WTC11 (cell line): Measurements from ENCODE around the gene EPN2. TPM values are rescaled to one million over a fixed set of nuclear protein-coding genes. Genes with fewer than 3 reads are reported as not detected.

Experiments used
- ATAC-seq: fragments of 200-7000 bp; cut with Tn5 transposase; 2 replicates; pipeline ENCODE4 v1.10.0; 2021; ENCODE audit warnings: mild to moderate bottlenecking, moderate library complexity
- CTCF ChIA-PET: fragments of 300-600 bp; sonication (Branson Sonifier 250); formaldehyde crosslinking; loops from one replicate; lab custom pipeline; 2021; ENCODE audit warnings: antibody characterized with exemption; lab: Charles Lee
- POLR2A ChIA-PET: fragments of 350-600 bp; sonication (Branson Sonifier 250); formaldehyde crosslinking; loops from one replicate; lab custom pipeline; 2021; ENCODE audit warnings: antibody characterized with exemption; lab: Charles Lee
- DNase-seq: peaks from one replicate; pipeline ENCODE4 v3.0.0; 2021; ENCODE audit warnings: low spot score
- H3K27ac Mint-ChIP-seq: 2 replicates; pipeline ENCODE4 v1.8.0; 2021; ENCODE audit warnings: mixed read lengths
- H3K27me3 Mint-ChIP-seq: 2 replicates; pipeline ENCODE4 v1.8.0; 2021; ENCODE audit warnings: low read depth, mild to moderate bottlenecking, moderate library complexity, mixed read lengths
- H3K36me3 Mint-ChIP-seq: 2 replicates; pipeline ENCODE4 v1.8.0; 2021; ENCODE audit warnings: mixed read lengths
- H3K4me1 Mint-ChIP-seq: 2 replicates; pipeline ENCODE4 v1.8.0; 2022; ENCODE audit warnings: mixed read lengths
- H3K4me3 Mint-ChIP-seq: 2 replicates; pipeline ENCODE4 v1.8.0; 2021; ENCODE audit warnings: mild to moderate bottlenecking, moderate library complexity, mixed read lengths
- H3K9me3 Mint-ChIP-seq: 2 replicates; pipeline ENCODE4 v1.8.0; 2021; ENCODE audit warnings: mixed read lengths
- CBFB ChIP-seq: sonication (generic); formaldehyde crosslinking; IDR thresholded peaks from 2 replicates; pipeline ENCODE4 v1.8.1; 2022; ENCODE audit warnings: mild to moderate bottlenecking, low read depth, missing genetic modification reagents
- EMX1 ChIP-seq: fragments of 250-450 bp; sonication (Bioruptor Pico); IDR thresholded peaks from 2 replicates; pipeline ENCODE4 v1.8.0; 2021; ENCODE audit warnings: mild to moderate bottlenecking
- ESRRA ChIP-seq: sonication (generic); formaldehyde crosslinking; IDR thresholded peaks from 2 replicates; pipeline ENCODE4 v1.8.1; 2022; ENCODE audit warnings: mild to moderate bottlenecking, missing genetic modification reagents, borderline replicate concordance
- FOXK1 ChIP-seq: sonication (generic); formaldehyde crosslinking; IDR thresholded peaks from 2 replicates; pipeline ENCODE4 v1.8.0; 2022; ENCODE audit warnings: mild to moderate bottlenecking, moderate library complexity, missing genetic modification reagents
- IRF2 ChIP-seq: sonication (generic); formaldehyde crosslinking; IDR thresholded peaks from 2 replicates; pipeline ENCODE4 v1.8.0; 2022; ENCODE audit warnings: low read depth, missing genetic modification reagents, borderline replicate concordance
- NFE2L1 ChIP-seq: sonication (generic); formaldehyde crosslinking; IDR thresholded peaks from 2 replicates; pipeline ENCODE4 v1.8.1; 2023; ENCODE audit warnings: missing genetic modification reagents
- TCF7 ChIP-seq: sonication (generic); formaldehyde crosslinking; IDR thresholded peaks from 2 replicates; pipeline ENCODE4 v1.8.0; 2022; ENCODE audit warnings: mild to moderate bottlenecking, low read depth, missing genetic modification reagents, moderate library complexity
- ZNF317 ChIP-seq: sonication (generic); formaldehyde crosslinking; IDR thresholded peaks from 2 replicates; pipeline ENCODE4 v1.8.1; 2023; ENCODE audit warnings: low read depth, mild to moderate bottlenecking, moderate library complexity, missing genetic modification reagents, borderline replicate concordance
- total RNA-seq: library from RNA; stranded (reverse); gene quantifications from 3 replicates; pipeline ENCODE4 v1.2.3, GENCODE V29; 2021
- TF ChIP-seq, protein P1 (sequence below): sonication (generic); formaldehyde crosslinking; IDR thresholded peaks from 2 replicates; pipeline ENCODE4 v1.8.0; 2022; ENCODE audit warnings: mild to moderate bottlenecking, missing genetic modification reagents
- TF ChIP-seq, protein P2 (sequence below): sonication (generic); formaldehyde crosslinking; IDR thresholded peaks from 2 replicates; pipeline ENCODE4 v1.8.1; 2023; ENCODE audit warnings: mild to moderate bottlenecking, missing genetic modification reagents, moderate library complexity
- TF ChIP-seq, protein P3 (sequence below): sonication (generic); formaldehyde crosslinking; conservative IDR thresholded peaks from 2 replicates; pipeline ENCODE4 v1.8.1; 2023; ENCODE audit warnings: mild to moderate bottlenecking, low read depth, missing genetic modification reagents, moderate library complexity
- TF ChIP-seq, protein P4 (sequence below): sonication (generic); formaldehyde crosslinking; IDR thresholded peaks from 2 replicates; pipeline ENCODE4 v1.8.0; 2022; ENCODE audit warnings: mild to moderate bottlenecking, missing genetic modification reagents
- TF ChIP-seq, protein P5 (sequence below): sonication (generic); formaldehyde crosslinking; IDR thresholded peaks from 2 replicates; pipeline ENCODE4 v1.8.1; 2023; ENCODE audit warnings: mild to moderate bottlenecking, missing genetic modification reagents
- TF ChIP-seq, protein P6 (sequence below): sonication (generic); formaldehyde crosslinking; IDR thresholded peaks from 2 replicates; pipeline ENCODE4 v1.8.0; 2023; ENCODE audit warnings: mild to moderate bottlenecking, missing genetic modification reagents
- TF ChIP-seq, protein P7 (sequence below): sonication (generic); formaldehyde crosslinking; IDR thresholded peaks from 2 replicates; pipeline ENCODE4 v1.8.0; 2023; ENCODE audit warnings: missing genetic modification reagents, mild to moderate bottlenecking, borderline replicate concordance

The EPN2 gene
- total RNA-seq, 1 experiment from 2014 or later, result 48.8 TPM

DNA sequence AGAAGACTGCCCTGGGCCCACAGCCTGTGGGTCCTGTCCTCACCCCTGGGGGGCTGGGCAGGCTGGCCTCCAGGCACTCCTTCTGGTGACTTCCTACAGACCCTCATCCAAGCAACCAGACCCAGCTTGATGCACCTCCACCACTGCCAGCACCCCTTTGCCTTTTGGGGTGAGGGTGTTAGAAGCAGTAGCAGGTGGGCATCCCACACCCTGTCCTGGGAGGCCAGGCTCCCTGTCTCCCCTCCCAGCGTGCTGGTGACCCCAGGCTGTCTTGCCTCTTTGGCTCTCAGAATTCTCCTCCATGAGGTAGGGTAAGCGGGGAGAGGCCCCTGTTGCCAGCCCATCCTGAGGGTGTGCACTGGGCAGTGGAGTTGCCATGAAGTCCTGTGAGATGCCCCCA lies 92.0 kb downstream of the EPN2 start (continued):
- TF ChIP-seq ESRRA (CRISPR knock-in tag), result no peak
- TF ChIP-seq FOXK1, result no peak
- no peak for TF ChIP-seq TCF7
- TF ChIP-seq IRF2 (CRISPR knock-in tag), result no peak
- TF ChIP-seq, protein P1, sequence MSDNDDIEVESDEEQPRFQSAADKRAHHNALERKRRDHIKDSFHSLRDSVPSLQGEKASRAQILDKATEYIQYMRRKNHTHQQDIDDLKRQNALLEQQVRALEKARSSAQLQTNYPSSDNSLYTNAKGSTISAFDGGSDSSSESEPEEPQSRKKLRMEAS (CRISPR knock-in tag), result no peak
- TF ChIP-seq EMX1 (CRISPR knock-in tag), result no peak
- no peak for TF ChIP-seq NFE2L1 (CRISPR knock-in tag)
- no peak for TF ChIP-seq ZNF317 (CRISPR knock-in tag)
- TF ChIP-seq, protein P2, sequence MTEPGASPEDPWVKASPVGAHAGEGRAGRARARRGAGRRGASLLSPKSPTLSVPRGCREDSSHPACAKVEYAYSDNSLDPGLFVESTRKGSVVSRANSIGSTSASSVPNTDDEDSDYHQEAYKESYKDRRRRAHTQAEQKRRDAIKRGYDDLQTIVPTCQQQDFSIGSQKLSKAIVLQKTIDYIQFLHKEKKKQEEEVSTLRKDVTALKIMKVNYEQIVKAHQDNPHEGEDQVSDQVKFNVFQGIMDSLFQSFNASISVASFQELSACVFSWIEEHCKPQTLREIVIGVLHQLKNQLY (CRISPR knock-in tag), result no peak
- TF ChIP-seq, protein P3, sequence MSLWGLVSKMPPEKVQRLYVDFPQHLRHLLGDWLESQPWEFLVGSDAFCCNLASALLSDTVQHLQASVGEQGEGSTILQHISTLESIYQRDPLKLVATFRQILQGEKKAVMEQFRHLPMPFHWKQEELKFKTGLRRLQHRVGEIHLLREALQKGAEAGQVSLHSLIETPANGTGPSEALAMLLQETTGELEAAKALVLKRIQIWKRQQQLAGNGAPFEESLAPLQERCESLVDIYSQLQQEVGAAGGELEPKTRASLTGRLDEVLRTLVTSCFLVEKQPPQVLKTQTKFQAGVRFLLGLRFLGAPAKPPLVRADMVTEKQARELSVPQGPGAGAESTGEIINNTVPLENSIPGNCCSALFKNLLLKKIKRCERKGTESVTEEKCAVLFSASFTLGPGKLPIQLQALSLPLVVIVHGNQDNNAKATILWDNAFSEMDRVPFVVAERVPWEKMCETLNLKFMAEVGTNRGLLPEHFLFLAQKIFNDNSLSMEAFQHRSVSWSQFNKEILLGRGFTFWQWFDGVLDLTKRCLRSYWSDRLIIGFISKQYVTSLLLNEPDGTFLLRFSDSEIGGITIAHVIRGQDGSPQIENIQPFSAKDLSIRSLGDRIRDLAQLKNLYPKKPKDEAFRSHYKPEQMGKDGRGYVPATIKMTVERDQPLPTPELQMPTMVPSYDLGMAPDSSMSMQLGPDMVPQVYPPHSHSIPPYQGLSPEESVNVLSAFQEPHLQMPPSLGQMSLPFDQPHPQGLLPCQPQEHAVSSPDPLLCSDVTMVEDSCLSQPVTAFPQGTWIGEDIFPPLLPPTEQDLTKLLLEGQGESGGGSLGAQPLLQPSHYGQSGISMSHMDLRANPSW, result no peak
- TF ChIP-seq, protein P4, sequence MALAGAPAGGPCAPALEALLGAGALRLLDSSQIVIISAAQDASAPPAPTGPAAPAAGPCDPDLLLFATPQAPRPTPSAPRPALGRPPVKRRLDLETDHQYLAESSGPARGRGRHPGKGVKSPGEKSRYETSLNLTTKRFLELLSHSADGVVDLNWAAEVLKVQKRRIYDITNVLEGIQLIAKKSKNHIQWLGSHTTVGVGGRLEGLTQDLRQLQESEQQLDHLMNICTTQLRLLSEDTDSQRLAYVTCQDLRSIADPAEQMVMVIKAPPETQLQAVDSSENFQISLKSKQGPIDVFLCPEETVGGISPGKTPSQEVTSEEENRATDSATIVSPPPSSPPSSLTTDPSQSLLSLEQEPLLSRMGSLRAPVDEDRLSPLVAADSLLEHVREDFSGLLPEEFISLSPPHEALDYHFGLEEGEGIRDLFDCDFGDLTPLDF (CRISPR knock-in tag), result no peak

DNA sequence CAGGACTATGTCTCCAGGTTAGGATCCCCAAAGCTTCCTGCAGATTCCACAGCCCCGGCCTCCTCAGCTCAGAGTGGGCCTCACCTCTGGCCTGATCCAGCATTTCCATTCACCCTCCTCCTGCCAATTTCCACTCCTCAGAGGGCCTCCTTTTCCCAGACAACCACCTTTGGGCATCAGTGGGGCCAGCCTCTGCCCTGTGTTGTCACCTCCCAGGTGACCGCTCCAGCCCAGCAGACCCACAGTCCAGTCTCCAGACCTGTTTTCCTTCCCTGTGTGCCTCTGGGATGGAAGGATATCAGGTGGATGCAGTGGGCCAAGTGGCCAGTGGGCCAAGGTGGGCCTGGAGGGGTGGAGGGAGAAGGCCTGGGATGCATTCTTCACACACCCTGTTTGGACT lies 92.7 kb downstream of the EPN2 start:
- Mint-ChIP-seq H3K27me3 (no peaks in the 10 kb centered on the region), H3K36me3 (peaks cover 23% of the 10 kb centered on the region), H3K4me3 (no peak overlapping the region)
- ATAC-seq, result no peak
- ChIA-PET POLR2A (interaction anchor here (0.6 kb wide), 1 partner anchor 20 kb away, joined by 4 read pairs; no protein-coding TSS in a partner anchor), CTCF (interaction anchor here (1.2 kb wide), 1 partner anchor 8 kb away, joined by 12 read pairs; no protein-coding TSS in a partner anchor)
- TF ChIP-seq, protein P1 (CRISPR knock-in tag), result no peak
- TF ChIP-seq, all 79 proteins: peak for 0
- Mint-ChIP-seq H3K4me1 (0 out of 2 replicates have a peak, but pooled peaks cover 5% of the 10 kb centered on the region), H3K9me3 (peaks cover 14% of the 10 kb centered on the region), H3K27ac (peak overlapping the region; percentile 26; the same call in 1 of the 2 replicates)
- DNase-seq, result no peak

DNA sequence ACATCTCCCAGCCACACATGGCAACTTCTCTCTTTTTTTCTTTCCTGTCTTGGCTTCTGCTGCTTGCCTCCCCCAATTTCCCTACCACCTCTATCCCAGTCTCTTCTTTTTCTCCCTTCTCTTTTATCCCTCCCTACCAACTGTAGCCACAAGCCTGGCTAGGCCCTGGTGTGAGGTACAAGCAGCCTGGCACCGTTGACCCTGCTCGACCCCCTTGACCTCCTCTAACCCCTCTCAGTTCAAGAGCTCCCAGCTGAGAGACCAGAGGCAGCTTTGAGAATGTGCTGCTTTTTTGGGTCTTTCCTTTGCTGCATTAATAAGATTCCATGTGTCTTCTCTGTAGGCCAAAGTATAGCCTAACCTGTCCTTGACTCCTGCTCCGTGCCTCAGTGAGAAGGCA lies 93.1 kb downstream of the EPN2 start:
- CTCF ChIA-PET, result interaction anchor here (1.2 kb wide), 1 partner anchor 8 kb away, joined by 12 read pairs; no protein-coding TSS in a partner anchor
- POLR2A ChIA-PET, result interaction anchor here (0.6 kb wide), 1 partner anchor 20 kb away, joined by 4 read pairs; no protein-coding TSS in a partner anchor
- Mint-ChIP-seq H3K4me3 (no peak overlapping the region), H3K27me3 (no peaks in the 10 kb centered on the region), H3K27ac (peak overlapping the region; percentile 26), H3K36me3 (peaks cover 18% of the 10 kb centered on the region)
- no peak for ATAC-seq
- no peak for TF ChIP-seq CBFB
- TF ChIP-seq, protein P5, sequence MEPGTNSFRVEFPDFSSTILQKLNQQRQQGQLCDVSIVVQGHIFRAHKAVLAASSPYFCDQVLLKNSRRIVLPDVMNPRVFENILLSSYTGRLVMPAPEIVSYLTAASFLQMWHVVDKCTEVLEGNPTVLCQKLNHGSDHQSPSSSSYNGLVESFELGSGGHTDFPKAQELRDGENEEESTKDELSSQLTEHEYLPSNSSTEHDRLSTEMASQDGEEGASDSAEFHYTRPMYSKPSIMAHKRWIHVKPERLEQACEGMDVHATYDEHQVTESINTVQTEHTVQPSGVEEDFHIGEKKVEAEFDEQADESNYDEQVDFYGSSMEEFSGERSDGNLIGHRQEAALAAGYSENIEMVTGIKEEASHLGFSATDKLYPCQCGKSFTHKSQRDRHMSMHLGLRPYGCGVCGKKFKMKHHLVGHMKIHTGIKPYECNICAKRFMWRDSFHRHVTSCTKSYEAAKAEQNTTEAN, result no peak
- TF ChIP-seq, protein P6, sequence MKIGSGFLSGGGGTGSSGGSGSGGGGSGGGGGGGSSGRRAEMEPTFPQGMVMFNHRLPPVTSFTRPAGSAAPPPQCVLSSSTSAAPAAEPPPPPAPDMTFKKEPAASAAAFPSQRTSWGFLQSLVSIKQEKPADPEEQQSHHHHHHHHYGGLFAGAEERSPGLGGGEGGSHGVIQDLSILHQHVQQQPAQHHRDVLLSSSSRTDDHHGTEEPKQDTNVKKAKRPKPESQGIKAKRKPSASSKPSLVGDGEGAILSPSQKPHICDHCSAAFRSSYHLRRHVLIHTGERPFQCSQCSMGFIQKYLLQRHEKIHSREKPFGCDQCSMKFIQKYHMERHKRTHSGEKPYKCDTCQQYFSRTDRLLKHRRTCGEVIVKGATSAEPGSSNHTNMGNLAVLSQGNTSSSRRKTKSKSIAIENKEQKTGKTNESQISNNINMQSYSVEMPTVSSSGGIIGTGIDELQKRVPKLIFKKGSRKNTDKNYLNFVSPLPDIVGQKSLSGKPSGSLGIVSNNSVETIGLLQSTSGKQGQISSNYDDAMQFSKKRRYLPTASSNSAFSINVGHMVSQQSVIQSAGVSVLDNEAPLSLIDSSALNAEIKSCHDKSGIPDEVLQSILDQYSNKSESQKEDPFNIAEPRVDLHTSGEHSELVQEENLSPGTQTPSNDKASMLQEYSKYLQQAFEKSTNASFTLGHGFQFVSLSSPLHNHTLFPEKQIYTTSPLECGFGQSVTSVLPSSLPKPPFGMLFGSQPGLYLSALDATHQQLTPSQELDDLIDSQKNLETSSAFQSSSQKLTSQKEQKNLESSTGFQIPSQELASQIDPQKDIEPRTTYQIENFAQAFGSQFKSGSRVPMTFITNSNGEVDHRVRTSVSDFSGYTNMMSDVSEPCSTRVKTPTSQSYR (CRISPR knock-in tag), result no peak
- TF ChIP-seq, protein P7, sequence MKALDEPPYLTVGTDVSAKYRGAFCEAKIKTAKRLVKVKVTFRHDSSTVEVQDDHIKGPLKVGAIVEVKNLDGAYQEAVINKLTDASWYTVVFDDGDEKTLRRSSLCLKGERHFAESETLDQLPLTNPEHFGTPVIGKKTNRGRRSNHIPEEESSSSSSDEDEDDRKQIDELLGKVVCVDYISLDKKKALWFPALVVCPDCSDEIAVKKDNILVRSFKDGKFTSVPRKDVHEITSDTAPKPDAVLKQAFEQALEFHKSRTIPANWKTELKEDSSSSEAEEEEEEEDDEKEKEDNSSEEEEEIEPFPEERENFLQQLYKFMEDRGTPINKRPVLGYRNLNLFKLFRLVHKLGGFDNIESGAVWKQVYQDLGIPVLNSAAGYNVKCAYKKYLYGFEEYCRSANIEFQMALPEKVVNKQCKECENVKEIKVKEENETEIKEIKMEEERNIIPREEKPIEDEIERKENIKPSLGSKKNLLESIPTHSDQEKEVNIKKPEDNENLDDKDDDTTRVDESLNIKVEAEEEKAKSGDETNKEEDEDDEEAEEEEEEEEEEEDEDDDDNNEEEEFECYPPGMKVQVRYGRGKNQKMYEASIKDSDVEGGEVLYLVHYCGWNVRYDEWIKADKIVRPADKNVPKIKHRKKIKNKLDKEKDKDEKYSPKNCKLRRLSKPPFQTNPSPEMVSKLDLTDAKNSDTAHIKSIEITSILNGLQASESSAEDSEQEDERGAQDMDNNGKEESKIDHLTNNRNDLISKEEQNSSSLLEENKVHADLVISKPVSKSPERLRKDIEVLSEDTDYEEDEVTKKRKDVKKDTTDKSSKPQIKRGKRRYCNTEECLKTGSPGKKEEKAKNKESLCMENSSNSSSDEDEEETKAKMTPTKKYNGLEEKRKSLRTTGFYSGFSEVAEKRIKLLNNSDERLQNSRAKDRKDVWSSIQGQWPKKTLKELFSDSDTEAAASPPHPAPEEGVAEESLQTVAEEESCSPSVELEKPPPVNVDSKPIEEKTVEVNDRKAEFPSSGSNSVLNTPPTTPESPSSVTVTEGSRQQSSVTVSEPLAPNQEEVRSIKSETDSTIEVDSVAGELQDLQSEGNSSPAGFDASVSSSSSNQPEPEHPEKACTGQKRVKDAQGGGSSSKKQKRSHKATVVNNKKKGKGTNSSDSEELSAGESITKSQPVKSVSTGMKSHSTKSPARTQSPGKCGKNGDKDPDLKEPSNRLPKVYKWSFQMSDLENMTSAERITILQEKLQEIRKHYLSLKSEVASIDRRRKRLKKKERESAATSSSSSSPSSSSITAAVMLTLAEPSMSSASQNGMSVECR, result no peak
- TF ChIP-seq, all 79 proteins: peak for 0
- peak; percentile 4 for DNase-seq
- H3K4me1 Mint-ChIP-seq, result 0 out of 2 replicates have a peak, but pooled peaks cover 5% of the 10 kb centered on the region
- H3K9me3 Mint-ChIP-seq, result peaks cover 10% of the 10 kb centered on the region
